HG03378 (cell line): ENCODE measurements around the gene IRF5.

Source experiments
- ATAC-seq: cut with Tn5 transposase; IDR thresholded peaks from one replicate; pipeline ENCODE4 v1.9.1; 2021; ENCODE audit warnings: mild to moderate bottlenecking, moderate library complexity; ENCODE audit not compliant: unreplicated experiment

The IRF5 gene, protein sequence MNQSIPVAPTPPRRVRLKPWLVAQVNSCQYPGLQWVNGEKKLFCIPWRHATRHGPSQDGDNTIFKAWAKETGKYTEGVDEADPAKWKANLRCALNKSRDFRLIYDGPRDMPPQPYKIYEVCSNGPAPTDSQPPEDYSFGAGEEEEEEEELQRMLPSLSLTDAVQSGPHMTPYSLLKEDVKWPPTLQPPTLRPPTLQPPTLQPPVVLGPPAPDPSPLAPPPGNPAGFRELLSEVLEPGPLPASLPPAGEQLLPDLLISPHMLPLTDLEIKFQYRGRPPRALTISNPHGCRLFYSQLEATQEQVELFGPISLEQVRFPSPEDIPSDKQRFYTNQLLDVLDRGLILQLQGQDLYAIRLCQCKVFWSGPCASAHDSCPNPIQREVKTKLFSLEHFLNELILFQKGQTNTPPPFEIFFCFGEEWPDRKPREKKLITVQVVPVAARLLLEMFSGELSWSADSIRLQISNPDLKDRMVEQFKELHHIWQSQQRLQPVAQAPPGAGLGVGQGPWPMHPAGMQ

DNA sequence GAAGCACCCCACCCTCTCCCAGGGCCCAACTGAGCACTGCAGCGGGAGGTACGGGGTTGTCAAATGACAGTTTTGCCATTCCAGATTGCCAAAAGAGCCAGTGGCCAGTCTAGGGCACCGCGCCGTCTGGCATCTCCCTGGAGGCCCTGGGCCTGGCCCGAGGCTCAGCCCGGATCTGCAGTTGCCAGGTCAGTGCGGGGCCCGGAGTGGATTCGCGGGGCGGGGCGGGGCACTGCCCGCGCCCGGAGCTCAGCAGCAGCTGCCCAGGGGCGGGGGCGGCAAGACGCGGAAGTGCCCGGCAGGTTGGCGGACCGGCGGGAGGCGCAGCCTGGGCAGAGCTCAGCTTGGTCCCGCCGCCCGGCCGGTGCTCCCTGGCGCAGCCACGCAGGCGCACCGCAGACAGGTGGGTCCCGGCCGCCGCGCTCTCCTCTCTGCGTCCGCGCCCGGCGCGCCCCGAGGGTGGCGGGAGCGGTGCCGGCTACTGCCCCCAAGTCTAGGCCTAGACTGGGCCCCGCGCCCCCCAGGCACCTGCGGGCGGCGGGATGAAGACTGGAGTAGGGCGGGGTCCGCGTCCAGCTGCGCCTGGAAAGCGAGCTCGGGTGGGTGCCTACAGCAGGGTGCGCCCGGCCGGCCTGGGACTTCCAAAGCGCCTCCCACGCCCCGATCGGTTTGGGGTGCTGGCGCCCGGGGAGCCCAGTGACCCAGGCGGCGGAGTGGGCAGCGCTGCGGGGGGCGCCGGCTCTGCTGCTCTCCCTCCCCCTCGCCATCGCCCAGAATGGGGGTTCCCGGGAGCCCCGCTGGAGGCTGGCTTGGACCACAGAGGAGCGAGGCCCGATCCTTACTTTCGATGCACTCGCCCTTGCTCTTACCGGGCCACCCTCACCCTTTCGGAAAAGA is at the start of gene IRF5:
IRF5 (plus strand) TSS at position 281 of the 897 bp plus-strand sequence. CDS start 4,155 bp downstream, outside the sequence.
- ATAC-seq, result no peak

DNA sequence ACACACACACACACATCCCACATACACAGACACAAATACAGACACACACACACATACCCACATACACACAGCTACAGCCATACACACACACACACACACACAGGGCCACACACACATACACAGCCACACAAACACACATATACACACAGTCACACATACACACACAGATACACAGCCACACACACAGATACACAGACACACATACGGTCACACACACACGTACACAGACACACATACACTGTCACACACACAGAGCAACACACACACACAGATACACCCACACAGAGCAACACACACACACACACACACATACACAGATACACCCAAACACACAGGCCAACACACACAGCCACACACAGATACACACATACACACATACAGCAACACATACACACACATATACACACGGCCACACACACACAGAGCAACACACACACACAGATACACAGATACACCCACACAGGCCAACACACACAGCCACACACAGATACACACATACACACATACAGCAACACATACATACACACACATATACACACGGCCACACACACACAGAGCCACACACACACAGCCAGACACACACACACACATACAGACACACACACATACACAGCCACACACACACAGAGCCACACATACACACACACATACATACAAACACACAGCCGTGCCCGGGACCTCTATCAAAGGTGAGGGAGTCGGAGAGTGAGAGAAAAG is 49.5 kb upstream of the IRF5 start:
- ATAC-seq, result no peak

DNA sequence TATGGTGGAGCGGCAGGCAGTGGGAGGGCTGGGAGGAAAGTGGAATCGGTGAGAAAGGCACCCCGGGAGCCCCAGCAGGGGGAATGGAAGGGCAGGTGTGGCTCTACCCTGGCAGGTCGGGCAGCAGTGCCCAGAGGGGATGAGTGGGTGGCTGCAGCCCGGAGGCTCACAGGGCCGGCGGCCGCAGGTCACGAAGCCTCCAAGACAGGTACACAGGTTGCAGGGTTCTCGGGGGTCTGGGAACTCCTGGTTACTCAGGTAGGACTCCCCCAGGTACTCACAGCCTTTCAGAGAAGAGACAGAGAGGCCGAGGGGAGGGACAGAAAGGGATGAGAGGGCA is 49.0 kb upstream of the IRF5 start:
- ATAC-seq, result no peak

DNA sequence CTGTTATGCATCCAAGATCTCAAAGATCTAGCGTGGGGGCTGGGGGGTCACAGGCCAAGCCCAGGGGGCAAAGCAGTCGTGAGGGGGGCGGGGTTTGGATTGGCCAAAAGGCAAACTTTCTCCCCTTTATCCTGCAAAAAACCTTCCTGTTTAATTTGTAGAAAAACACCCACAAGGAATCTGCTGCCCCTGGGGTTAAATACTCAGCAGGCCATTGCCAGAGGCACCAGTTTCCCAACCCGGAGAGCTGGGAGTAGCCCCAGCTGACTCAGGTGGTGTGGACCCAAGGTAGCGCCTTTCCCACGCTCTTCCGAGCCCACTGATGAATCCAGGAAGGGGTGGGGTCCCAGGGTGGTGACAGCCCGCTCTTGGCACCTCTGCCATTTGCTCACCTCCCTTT is 48.6 kb upstream of the IRF5 start:
- ATAC-seq, result no peak

DNA sequence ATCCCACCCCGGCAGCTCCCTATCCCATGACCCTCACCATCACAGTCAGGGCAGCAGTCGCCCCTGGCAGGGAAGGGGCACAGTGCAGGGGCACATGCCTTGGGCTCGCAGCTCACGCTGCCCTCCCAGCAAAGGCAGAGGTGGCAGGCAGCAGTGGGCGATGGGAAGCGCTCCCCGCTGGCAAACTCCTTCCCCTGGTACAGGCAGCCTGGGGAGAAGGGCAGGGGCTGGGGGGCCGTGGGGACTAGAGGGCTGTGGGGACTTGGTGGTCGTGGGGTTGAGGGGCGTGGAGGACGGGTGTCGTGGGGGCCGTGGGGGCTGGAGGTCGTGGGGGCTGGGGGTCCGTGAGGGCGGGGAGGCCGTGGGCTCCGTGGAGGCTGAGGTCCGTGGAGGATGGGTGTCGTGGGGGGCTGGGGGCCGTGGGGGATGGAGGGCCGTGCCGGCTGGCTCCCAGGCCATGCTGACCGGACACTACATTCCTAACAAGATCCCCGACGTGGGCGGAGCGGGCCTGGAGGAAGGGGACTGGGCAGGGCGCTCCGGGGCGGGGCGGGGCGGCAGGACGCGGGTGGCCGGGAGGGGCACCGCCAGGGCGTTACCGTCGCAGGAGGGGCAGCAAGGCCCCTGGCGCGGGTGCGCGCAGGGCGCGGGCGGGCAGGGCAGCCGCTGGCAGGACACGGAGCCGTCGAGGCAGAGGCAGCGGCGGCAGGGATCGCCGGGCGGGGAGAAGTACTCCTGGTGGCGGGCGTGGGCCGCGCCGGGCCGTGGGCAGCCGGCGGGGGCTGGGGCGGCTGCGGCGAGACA is 47.2 kb upstream of the IRF5 start:
- no peak for ATAC-seq

DNA sequence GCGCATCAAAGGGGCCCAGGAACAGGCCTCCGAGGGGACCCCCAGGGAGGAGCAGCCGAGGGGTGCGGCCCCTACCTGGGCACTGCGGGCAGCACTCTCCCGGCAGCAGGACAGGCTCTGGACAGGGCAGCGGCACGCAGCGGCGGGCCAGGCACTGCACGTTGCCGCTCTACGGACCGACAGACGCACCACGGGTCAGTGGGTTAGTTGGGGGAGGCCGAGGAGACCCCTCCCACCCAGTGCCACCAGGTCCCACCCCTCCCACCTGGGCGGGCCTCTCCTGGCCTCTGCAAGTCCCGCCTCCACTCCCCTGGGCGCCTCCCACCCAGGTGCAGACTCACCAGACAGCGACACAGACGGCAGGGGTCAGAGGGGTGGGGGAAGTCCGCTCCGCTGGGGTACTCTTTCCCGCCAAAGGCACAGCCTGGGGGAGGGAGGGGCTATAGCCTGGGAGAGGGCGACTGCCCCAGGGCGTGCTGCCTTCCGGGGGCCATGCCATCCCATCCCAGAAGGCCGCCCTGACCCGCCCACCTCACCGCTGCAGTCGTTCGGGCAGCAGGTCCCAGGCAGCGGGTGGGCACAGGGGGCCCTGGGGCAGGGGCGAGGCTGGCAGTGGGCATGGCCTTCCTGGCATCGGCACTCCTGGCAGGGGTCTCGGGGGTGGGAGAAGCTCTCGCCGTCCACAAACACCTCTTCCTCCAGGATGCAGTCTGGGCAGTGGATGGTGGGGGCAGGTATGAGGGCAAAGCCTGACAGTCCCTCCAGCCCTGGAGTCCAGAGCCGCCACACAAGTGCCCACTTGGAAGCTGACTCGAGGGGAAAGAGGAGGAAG is 46.4 kb upstream of the IRF5 start:
- no peak for ATAC-seq

DNA sequence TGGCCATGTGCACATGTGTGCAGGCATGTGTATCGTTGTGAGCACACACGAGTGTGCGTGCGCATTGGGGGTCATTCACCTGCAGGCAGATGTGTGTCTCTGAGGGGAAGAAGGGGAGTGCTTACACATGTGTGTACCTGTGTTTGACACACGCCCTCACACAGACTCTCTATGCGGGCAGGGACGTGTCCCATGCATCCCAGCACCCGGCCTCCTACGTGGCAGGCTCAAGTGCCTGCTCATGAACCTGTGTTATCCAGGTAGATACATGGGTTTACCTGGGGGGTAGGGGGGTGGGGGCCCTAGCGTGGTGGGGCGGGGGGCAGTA is 45.8 kb upstream of the IRF5 start:
- ATAC-seq, result no peak

DNA sequence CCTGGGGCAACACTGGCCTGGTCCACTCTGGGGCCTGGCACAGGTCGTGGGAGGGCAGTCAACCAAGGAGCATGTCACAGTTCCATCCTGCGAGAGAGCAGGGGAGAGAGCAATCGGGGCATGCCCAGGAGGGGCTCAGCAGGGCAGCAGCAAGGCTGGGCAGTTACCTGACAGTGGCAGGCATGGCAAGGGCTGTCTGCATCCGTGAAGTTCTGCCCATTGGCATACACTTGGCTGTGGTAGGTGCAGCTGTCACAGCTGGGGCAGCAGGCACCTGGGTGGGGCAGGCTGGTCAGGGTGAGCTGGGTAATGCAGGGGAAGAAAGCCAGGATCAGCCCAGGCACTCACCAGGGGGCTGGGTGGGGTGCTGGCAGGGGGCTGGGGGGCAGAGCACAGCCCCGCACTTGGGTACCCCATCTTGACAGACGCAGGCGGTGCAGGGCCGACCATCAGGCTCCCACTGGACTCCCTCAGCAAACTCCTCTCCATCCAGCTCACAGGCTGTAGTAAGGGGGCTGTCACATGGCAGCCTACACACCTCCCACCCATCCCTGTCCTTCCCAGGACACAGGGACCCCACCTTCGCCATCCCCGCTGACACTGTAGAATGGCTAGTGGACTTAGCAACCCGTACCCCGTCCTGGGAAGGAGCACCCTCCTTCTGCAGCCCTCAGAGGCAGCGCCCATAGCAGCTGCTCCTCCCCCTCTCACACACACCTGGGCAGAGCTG is 45.0 kb upstream of the IRF5 start:
- no peak for ATAC-seq

DNA sequence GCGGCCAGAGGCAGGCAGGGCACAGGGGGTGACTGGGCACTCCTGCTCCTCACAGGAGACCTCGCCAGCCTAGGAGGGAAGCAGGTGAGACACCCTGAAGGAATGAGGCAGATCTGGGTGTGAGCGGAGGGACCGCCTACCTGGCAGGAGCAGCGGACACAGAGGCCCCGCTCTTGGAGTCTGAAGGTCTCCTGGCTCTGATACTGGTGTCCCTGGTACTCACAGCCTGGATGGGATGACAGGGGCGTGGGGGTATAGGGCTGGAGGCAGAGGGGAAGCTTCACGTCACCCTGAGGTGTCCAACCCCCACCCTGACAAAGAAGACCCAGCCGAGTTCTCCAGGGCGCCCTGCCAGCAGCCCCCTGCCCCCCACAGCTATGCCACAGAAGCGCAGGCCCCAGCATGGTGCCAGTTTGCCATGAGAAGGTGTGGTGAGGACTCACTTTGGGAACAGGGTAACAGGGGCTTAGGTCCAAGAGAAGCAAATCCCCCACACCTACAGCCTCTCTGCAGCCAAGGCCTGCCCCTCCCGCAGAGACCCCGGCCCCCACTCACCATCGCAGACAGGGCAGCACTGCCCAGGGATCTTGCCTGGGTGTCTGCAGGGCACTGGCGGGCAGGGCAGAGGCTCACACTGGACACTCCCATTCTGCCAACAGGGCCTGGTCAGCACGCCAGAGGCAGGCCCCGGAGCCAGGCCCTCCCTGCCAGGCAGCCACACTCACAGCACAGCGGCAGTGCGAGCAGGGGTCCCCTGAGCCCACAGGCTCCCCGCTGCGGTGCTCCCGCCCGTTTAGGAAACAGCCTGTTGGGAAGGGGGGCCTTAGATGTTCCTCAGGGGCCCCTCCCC is 44.3 kb upstream of the IRF5 start:
- no peak for ATAC-seq

DNA sequence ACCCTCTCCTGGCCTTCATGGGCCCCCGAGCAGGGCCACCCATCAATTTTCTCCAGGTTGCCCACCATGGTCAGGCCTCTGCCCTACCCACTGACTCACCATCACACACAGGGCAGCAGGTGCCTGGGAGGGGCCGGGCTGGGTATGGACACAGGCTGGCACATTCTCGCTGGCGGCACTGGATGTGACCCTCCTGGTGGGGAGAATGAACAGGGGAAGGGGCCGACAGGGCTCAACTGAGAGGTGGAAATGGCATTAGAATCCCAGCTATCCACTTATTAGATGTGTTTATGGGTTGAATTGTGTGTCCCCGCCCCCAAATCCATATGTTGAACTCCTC is 43.7 kb upstream of the IRF5 start:
- no peak for ATAC-seq

DNA sequence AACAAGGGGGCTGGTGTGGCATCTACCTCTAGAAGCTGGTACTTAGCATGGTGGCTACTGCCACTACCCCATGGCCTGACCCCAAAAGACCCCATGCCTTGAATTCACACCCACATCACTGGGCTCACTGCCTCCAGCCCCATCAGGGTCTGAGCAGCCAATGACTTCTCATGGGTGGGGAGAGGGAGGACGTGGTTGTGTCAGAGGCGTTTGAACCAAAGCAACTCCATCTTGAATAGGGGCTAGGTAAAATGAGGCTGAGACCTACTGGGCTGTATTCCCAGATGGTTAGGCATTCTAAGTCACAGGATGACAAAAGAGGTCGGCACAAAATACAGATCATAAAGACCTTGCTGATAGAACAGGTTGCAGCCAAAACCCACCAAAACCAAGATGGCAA is 42.4 kb upstream of the IRF5 start:
- ATAC-seq, result no peak

DNA sequence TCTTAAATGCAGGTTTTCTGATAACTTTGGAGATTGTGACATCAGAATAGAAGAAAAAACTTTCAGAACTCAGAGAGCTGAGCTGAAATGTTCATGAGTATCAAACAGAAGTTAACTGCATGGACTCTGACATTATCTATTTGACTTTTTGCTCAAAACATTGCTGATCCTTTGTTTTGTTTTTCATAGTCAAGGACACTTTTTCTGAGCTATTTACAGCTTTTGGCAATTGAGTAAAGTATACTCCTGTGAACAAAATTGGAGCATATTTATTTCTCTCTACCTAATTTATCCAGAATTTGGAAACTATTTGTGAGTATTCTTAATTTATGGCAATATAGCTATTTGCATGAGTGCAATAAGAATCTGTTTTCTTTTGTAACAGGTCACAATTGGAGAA is 38.3 kb upstream of the IRF5 start:
- no peak for ATAC-seq

DNA sequence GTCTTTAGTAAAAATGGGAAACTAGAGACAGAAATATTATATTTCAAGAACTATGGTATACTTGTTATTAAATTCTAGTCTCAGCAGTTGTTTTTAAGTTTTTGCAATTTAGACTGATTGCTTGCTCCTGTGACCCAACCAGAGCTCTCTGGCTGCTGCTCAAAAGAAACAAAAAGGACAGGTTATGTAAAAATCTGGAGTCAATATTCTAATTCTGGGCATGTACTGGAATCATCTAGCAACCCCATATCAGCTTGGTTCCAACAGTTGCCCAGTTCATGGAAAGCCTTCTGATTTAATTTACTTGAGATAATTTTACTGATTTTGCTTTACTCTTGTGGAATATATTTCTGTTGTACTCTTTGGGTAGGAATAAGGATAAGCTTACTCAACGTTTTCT is 37.5 kb upstream of the IRF5 start:
- no peak for ATAC-seq

DNA sequence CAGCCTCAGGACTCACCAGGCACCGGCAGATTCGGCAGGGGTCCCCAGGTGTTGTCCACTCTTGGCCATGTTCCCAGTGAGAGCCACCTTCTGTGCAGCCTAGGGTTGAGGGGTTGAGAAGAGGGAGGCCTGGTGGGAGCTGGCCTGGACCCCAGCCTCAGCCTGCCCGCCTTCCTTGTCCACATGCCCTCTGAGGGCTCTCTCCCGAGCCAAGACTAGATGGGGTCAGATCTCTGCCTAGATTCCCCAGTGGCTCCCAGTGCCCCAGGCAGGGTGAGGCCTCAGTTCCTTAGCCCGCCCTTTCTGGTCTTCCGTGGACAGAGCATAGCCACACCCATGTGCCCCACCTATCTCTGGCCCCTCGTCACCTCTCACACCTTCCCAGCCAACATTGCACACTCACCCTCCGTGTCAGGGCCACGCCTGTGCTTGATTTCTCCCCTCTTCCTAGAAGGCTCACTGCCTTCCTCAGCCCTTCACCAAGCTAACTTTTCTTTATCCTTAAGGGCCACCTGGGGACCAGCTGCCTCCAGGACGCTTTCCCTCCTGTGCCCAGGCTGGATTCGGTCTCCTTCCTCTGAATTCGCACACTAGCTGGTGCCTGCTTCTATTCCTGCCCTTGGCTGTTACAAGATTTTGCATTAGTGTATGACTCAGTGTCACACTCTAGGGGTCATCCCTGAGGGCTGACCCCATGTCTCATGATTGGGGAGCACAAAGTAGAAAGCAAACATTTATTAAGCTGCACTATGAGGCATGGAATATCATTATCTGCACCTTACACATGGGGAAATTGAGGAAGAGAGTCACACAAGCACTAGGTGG is 34.8 kb upstream of the IRF5 start:
- ATAC-seq, result no peak

DNA sequence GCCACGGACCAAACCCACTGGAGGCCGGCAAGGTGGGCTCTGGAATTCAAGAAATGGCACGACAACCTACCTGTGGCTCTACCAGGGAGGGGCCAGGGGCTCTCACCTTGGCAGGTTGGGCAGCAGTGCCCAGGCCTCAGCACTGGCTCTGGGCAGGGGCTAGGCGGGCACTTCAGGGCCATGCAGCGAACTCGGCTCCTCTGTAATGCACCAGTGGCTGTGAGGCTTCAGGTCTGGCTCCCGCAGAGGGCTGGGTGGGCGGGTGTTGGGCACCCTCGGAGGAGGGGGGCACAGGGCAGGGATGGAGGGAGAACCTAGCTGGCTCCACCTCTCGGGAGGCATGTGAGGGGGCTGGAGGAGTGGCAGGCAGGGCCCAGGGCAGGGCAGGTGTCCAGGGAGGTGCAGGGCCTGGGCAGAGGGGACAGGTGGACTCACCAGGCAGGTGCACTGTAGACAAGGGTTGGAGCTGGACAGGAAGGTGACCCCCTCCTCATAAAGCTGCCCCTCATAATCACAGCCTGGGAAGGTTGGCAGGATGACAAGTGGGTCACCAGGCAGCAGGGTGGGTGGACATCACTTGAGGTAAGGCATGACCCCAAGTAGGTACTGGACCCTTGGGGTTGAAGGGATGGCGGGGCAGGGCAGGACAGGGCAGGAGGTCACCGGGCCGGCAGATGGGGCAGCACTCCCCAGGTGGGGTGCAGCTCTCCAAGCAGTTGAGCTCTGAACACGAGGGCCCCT is 33.9 kb upstream of the IRF5 start:
- no peak for ATAC-seq

DNA sequence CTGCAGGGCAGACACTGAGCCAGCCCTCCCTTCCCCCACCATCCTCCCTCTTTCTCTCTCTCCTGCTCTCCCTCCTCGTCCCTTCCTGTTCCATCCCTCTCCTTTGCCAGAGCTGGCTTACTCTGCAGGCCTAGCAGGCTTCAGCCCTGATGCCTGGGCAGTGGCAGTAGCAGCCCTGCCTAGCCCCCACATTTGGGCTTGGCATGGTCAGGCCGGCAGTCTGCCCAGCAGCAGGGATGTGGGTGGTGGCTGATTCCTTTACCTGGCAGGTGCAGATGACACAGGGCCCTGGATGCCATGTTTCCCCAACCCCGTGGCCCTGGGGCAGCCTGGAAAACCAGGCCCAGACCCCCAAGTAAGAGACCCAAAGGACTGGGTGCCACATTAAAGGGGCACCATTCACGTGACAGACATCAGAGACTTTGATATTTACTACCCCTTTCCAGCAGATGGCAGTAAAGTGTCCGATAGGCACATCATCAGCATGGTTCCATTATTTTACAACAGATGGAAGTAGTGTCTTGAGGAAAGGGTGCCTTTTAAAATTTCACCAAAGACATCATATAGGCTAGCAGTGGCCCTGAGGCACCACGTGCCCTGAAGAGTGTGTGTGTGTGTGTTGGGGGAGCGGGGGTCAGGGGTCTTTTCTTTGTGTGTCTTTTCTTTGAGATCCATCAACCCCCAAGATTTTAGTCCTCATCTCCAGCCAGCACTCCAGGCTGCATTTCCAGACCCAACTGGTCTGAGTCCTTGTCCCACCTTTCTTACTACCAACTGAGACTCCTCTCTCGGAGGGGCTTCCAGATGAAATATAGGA is 33.1 kb upstream of the IRF5 start:
- no peak for ATAC-seq
